Spleen (tissue), 7 donors: ENCODE measurements around the gene LAMA5.

Experiments
- CTCF ChIP-seq, 11 experiments: fragments of 200-600 bp in 7 of 11; fragments of 450-650 bp in 4 of 11; sonication (generic) in 4 of 11; IDR thresholded peaks in 8 of 11; conservative IDR thresholded peaks in 3 of 11; 1 replicate in 7 of 11; 2 replicates in 4 of 11; pipeline versions ENCODE4 v1.4.0 to v1.8.0; 2016 to 2021; ENCODE audit warnings: antibody characterized with exemption in 11 of 11, inconsistent platforms in 4 of 11, mild to moderate bottlenecking in 1 of 11
- POLR2A ChIP-seq, 3 donors: fragments of 450-650 bp; IDR thresholded peaks; one replicate each; pipeline ENCODE4 v1.5.1; 2017; ENCODE audit warnings: antibody characterized with exemption in 3 of 3, mild to moderate bottlenecking in 1 of 3
- donor health status: DM: no; HTN: no; CAD: no; lungs with moderate emphysema.
- donor health status: DM: no; HTN: no; CAD: no.
- donor health status: DM: no; HTN: no; CAD: no.

- TF ChIP-seq CTCF (IDR thresholded peaks at IDR 0.05 in 8 of 11, conservative IDR thresholded peaks at IDR 0.05 in 3 of 11) (no peak), POLR2A (IDR thresholded peaks at IDR 0.05) (no peak)
These were observed 73.9 kb downstream of the LAMA5 start for GRCh38 chr20:62293111-62293784.
